ENCODE results near the gene NBR1.

NBR1 gene

DNA sequence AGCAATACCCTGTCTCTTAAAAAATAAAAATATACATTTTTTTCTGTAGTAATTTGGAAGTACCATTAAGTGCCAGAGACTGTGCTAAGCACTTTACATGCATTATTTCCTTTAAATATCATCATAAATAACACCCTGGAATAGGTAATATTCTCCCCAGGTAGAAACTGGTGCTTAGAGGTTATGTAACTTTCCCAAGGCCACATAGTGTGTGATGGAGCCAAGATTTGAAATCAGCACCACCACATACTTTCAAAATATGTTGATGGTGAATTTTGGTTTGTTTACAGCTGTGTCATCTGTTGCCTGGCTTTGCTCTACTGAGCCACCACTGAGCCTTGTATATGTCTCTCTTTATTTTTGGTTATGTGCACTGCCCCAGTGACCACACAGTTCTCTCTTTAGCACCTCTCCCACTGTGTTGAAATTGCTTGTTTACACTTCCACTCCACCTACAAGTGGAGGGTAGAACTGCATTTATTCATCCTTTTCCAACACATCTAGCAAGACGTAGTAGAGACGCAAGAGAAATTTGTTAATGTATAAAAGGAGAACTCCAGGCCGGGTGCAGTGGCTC, 19.0 kb upstream of the NBR1 start:
- no peak for TF ChIP-seq GATA2 (IDR thresholded peaks at IDR 0.05; ENCODE audit: low read depth, low read length)
- no peak for TF ChIP-seq GATA3 (IDR thresholded peaks at IDR 0.05; ENCODE audit: low read depth, low read length)

GRCh38 chr17:43155666-43156065, 15.3 kb upstream of the NBR1 start:
- TF ChIP-seq GATA2 (IDR thresholded peaks at IDR 0.05; ENCODE audit: low read depth, low read length): no peak
- no peak for TF ChIP-seq GATA3 (IDR thresholded peaks at IDR 0.05; ENCODE audit: low read depth, low read length)

DNA sequence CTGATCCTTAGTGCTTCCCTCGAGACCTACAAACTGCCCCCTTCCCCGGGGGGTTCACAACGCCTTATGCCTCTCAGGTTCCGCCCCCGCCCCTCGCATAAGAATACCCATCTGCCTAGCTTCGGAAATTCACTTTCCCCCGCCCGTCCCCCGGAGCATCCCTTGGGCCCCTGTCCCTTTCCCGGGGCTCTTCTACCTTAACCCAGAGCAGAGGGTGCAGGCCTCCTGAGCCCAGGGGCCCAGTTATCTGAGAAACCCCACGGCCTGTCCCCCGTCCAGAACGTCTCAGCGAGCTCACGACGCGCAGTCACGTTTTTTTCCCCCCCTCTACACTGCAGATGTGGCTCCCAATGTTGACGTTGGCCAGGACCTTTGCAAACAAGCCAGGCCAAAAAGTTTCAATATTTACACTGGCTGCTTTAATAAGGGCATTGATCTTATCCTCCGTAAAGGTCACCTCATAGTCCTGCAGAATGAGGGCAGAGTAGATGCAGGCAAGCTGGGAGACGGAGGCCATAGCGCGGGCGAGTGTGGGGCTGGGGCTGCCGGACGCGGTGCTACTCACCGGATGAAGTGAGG, 1.4 kb upstream of the NBR1 start:
- TF ChIP-seq GATA3 (IDR thresholded peaks at IDR 0.05; ENCODE audit: low read depth, low read length) (no peak), GATA2 (IDR thresholded peaks at IDR 0.05; ENCODE audit: low read depth, low read length) (0 out of 2 replicates have a peak, but pooled peaks have one; percentile 30)

GRCh38 chr17:43170140-43170765, 761 bp upstream of the NBR1 start:
- no peak for TF ChIP-seq GATA2 (IDR thresholded peaks at IDR 0.05; ENCODE audit: low read depth, low read length)
- TF ChIP-seq GATA3 (IDR thresholded peaks at IDR 0.05; ENCODE audit: low read depth, low read length): no peak

- TF ChIP-seq GATA3 (IDR thresholded peaks at IDR 0.05; ENCODE audit: low read depth, low read length) (no peak), GATA2 (IDR thresholded peaks at IDR 0.05; ENCODE audit: low read depth, low read length) (no peak)
Observed at GRCh38 chr17:43171586-43172487, 823 bp downstream of the NBR1 start.

GRCh38 chr17:43175213-43176118, 4.5 kb downstream of the NBR1 start:
- TF ChIP-seq GATA3 (IDR thresholded peaks at IDR 0.05; ENCODE audit: low read depth, low read length) (no peak), GATA2 (IDR thresholded peaks at IDR 0.05; ENCODE audit: low read depth, low read length) (no peak)

DNA sequence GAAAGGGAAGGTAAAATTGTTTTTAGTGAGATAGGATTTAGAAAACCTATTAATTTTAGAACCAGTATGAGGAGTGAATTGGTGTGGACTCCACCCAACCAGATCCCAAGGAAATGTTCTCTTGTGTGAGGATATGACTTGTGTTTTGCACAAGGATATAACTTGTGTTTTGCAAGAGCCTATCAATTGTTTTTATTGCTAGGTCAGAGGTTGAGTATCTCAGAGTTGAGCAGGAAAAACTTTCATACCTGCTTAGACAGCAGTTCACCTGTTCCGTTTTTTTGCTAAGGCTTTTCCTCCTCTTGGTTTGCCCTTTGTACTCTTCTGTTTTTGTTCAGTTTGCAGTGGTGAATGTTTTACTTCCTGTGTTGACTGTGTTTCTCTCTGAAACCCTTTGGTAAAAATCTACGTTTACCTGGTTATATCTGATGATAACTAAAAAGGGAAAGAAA, 5.1 kb downstream of the NBR1 start:
- TF ChIP-seq GATA2 (IDR thresholded peaks at IDR 0.05; ENCODE audit: low read depth, low read length): no peak
- no peak for TF ChIP-seq GATA3 (IDR thresholded peaks at IDR 0.05; ENCODE audit: low read depth, low read length)

GRCh38 chr17:43183921-43184320, 12.9 kb downstream of the NBR1 start:
- TF ChIP-seq GATA2 (IDR thresholded peaks at IDR 0.05; ENCODE audit: low read depth, low read length) (no peak), GATA3 (IDR thresholded peaks at IDR 0.05; ENCODE audit: low read depth, low read length) (no peak)

GRCh38 chr17:43193251-43193650, 22.2 kb downstream of the NBR1 start:
- TF ChIP-seq GATA2 (IDR thresholded peaks at IDR 0.05; ENCODE audit: low read depth, low read length) (no peak), GATA3 (IDR thresholded peaks at IDR 0.05; ENCODE audit: low read depth, low read length) (no peak)

DNA sequence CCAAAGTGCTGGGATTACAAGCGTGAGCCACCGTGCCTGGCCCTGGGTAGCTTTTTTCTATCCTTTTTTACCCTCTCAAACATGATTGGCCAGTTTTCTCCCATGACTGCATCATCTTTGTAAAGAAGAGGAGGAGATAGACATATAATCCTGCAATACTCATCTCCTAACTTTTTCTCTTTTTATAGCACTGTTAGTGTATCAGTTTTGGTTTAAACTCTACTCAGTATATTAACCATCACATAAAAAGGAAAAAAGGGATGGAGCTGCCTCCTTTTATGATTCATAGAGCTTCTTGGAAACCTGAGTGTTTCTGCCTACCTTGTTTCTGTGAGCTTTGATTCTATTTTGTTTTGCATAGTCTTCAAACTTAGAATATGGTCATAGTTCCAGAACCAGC, 28.6 kb downstream of the NBR1 start:
- TF ChIP-seq GATA3 (IDR thresholded peaks at IDR 0.05; ENCODE audit: low read depth, low read length) (no peak), GATA2 (IDR thresholded peaks at IDR 0.05; ENCODE audit: low read depth, low read length) (no peak)

DNA sequence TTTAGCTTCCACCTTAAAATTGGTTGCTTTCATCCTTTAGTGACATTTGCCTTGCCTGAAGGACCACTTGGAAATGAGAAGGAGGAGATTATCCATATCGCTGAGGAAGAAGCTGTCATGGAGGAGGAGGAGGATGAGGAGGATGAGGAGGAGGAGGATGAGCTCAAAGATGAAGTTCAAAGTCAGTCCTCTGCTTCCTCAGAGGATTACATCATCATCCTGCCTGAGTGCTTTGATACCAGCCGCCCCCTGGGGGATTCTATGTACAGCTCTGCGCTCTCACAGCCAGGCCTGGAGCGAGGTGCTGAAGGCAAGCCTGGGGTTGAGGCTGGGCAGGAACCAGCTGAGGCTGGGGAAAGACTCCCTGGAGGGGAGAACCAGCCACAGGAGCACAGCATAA, 29.1 kb downstream of the NBR1 start:
- TF ChIP-seq GATA2 (IDR thresholded peaks at IDR 0.05; ENCODE audit: low read depth, low read length): no peak
- TF ChIP-seq GATA3 (IDR thresholded peaks at IDR 0.05; ENCODE audit: low read depth, low read length): no peak

DNA sequence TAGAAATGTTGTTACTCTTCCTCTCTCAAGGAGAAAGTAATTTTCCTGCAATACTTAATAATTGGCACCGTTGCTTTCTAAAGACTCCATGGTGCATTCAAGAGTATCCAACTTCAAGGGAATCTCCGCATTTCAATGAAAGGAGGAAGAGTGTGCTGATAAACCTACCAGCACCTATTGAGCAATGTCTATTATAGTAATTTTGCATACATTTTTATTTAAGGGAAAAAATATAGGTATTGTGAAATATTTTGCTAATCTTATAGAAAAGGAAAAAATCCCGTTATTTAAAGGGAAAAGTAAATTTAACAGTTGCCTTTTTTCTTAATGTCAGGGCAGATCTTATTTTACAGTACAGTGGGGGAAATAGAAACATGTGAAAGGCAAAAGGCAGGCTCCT, 39.6 kb downstream of the NBR1 start:
- TF ChIP-seq GATA2 (IDR thresholded peaks at IDR 0.05; ENCODE audit: low read depth, low read length) (no peak), GATA3 (IDR thresholded peaks at IDR 0.05; ENCODE audit: low read depth, low read length) (no peak)

DNA sequence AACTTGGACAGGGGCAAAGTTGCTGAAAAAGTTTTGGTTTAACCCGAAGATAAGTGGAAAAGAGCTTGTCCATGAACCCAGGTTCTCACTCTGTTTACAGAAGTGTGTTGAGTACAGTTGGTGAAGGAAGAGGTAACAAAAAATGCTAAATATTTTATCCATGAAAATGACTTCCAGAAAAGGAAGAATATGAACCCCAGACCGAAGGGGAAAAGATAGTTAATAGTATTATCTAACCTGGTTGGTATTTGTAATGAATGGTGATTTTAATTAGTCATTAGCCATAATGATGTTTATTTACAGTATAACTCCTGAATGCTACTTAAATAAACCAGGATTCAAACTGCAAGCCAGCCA, 40.1 kb downstream of the NBR1 start:
- TF ChIP-seq GATA2 (IDR thresholded peaks at IDR 0.05; ENCODE audit: low read depth, low read length) (no peak), GATA3 (IDR thresholded peaks at IDR 0.05; ENCODE audit: low read depth, low read length) (no peak)
